Transverse colon (tissue), 3 donors: ENCODE results near the gene SUPT4H1.

ENCODE experiments used
- CTCF ChIP-seq, 5 experiments: fragments of 200-600 bp in 3 of 5; fragments of 450-650 bp in 2 of 5; sonication (generic) in 3 of 5; IDR thresholded peaks; 1 replicate in 2 of 5; 2 replicates in 3 of 5; pipeline ENCODE4 v1.5.1; 2016 to 2017; ENCODE audit warnings: antibody characterized with exemption in 5 of 5, inconsistent platforms in 3 of 5, mild to moderate bottlenecking in 2 of 5, moderate library complexity in 1 of 5
- POLR2A ChIP-seq: fragments of 450-650 bp; IDR thresholded peaks from one replicate; pipeline ENCODE4 v1.6.1; 2016; ENCODE audit warnings: antibody characterized with exemption, mild to moderate bottlenecking, moderate library complexity

- TF ChIP-seq POLR2A: no peak
- TF ChIP-seq CTCF (IDR thresholded peaks at IDR 0.05): no peak
These were observed 25.2 kb downstream of the SUPT4H1 start for GRCh38 chr17:58326609-58327362.
